ENCODE results near the gene LMBRD1. TPM values are rescaled to one million over a fixed set of nuclear protein-coding genes. Genes with fewer than 3 reads are reported as not detected.

LMBRD1 gene
- total RNA-seq, 1 experiment from 2014 or later: 17.0 TPM

DNA sequence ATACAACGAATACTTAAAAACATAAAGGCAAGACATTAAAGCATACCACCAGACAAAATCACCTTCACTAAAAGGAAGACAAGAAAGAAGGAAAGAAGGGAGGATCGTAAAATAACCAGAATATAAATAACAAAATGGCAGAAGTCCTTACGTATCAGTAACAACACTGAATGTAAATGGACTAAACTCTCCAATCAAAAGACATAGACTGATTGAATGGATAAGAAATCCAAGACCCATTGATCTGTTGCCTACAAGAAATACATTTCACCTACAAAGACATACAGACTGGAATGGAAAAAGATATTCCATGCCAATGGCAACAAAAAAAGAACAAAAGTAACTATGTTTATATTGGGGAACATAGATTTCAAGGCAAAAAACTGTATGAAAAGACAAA lies 74.1 kb downstream of the LMBRD1 start:
- no peaks in the 10 kb centered on the region for H3K79me2 ChIP-seq (ENCODE audit: insufficient read depth, low read length)
- H3T11ph ChIP-seq (ENCODE audit: low read length): no peak overlapping the region
- no peak overlapping the region for H3K56ac ChIP-seq (ENCODE audit: insufficient read length, low read depth, low read length)
- H3K23ac ChIP-seq (ENCODE audit: insufficient read length, low read depth, low read length): no peak overlapping the region
- H3K23me2 ChIP-seq (ENCODE audit: insufficient read length, low read depth, low read length, poor library complexity, severe bottlenecking): no peaks in the 10 kb centered on the region
- no peak overlapping the region for H3K18ac ChIP-seq (ENCODE audit: insufficient read length, low read depth, low read length)
- H4K20me1 ChIP-seq (ENCODE audit: control insufficient read depth, insufficient read depth, insufficient read length): no peaks in the 10 kb centered on the region
- no peak overlapping the region for H2BK12ac ChIP-seq (ENCODE audit: insufficient read length, low read depth, low read length)
- peaks cover 18 to 22% of the 10 kb centered on the region in 2 experiments for H3K9me3 Mint-ChIP-seq
- H3K36me3 Mint-ChIP-seq (ENCODE audit: insufficient read depth in 1 of 3, low read depth in 3 of 3): peaks cover 21 to 46% (median 28%) of the 10 kb centered on the region in 3 experiments
- no peak overlapping the region for H4K91ac ChIP-seq (ENCODE audit: insufficient read length, low read depth, low read length)
- no peak overlapping the region for H3K4ac ChIP-seq (ENCODE audit: low read depth, low read length)
- no peak overlapping the region for H4K5ac ChIP-seq (ENCODE audit: insufficient read length, low read depth, low read length)
- H4K8ac ChIP-seq (replicated peaks; ENCODE audit: insufficient read length, low read depth, low read length): no peak overlapping the region
- no peak overlapping the region for H2AFZ ChIP-seq (ENCODE audit: low read length)
- no peaks in the 10 kb centered on the region for H3K27me3 ChIP-seq (ENCODE audit: insufficient read depth, low read length)
- no peaks in the 10 kb centered on the region for H3K4me1 ChIP-seq (ENCODE audit: insufficient read depth, low read length)
- H2BK120ac ChIP-seq (ENCODE audit: low read depth, low read length, poor library complexity, severe bottlenecking): no peak overlapping the region
- no peak overlapping the region for H3K14ac ChIP-seq (ENCODE audit: insufficient read depth, low read length)
- no peak for DNase-seq
- H2BK15ac ChIP-seq (ENCODE audit: low read depth, low read length): no peak overlapping the region
- H3K4me1 Mint-ChIP-seq: no peaks in the 10 kb centered on the region
- no peaks in the 10 kb centered on the region for H3K9me3 ChIP-seq (ENCODE audit: control insufficient read depth, low read depth, low read length)
- WGBS (ENCODE audit: extremely low coverage, insufficient read length, low lambda C conversion rate): no CpG with 5 or more reads among the region's 3 CpGs
- TF ChIP-seq CTCF (conservative IDR thresholded peaks at IDR 0.05): no peak
- H3K27ac ChIP-seq (ENCODE audit: insufficient read length, low read depth, low read length): no peak overlapping the region
- H2AK5ac ChIP-seq (ENCODE audit: insufficient read length, low read length): no peak overlapping the region
- no peak overlapping the region for H3K4me3 Mint-ChIP-seq
- H3K27ac Mint-ChIP-seq: no peak overlapping the region
- H3K27me3 Mint-ChIP-seq (ENCODE audit: low read depth): no peaks in the 10 kb centered on the region
- no peak overlapping the region for H2BK20ac ChIP-seq (ENCODE audit: low read depth, low read length, poor library complexity, severe bottlenecking)
- no peaks in the 10 kb centered on the region for H3K79me1 ChIP-seq (ENCODE audit: insufficient read depth, low read depth, low read length, poor library complexity, severe bottlenecking)
- H2BK5ac ChIP-seq (ENCODE audit: insufficient read length, low read length): no peak overlapping the region
- H3K9ac ChIP-seq (ENCODE audit: extremely low read depth, insufficient read length, low read length): no peak overlapping the region
- no peak overlapping the region for H3K4me2 ChIP-seq (ENCODE audit: insufficient read depth, insufficient read length, low read length)

Measured in H9 (cell line).